Esophagus squamous epithelium (tissue), 4 donors: ENCODE results near the gene ARHGAP25.

Experiments
- CTCF ChIP-seq, 6 experiments: fragments of 450-650 bp in 4 of 6; fragments of 200-600 bp in 2 of 6; sonication (generic) in 2 of 6; IDR thresholded peaks; one replicate each; pipeline ENCODE4 v1.5.1; 2016 to 2019; ENCODE audit warnings: antibody characterized with exemption in 6 of 6, mild to moderate bottlenecking in 4 of 6, moderate library complexity in 4 of 6
- POLR2A ChIP-seq, 4 donors: fragments of 450-650 bp; IDR thresholded peaks; one replicate each; pipeline ENCODE4 v1.6.1; 2017; ENCODE audit warnings: antibody characterized with exemption in 4 of 4, mild to moderate bottlenecking in 4 of 4, moderate library complexity in 3 of 4

GRCh38 chr2:68822207-68822872, 87.7 kb downstream of the ARHGAP25 start:
- TF ChIP-seq CTCF (IDR thresholded peaks at IDR 0.05) (no peak), POLR2A (IDR thresholded peaks at IDR 0.05) (no peak)
